Mesothelial cell of epicardium (in vitro differentiated cells): Measurements from ENCODE around the gene TPK1. TPM values are rescaled to one million over a fixed set of nuclear protein-coding genes. Genes with fewer than 3 reads are reported as not detected.

Experiments used
- DNase-seq, 2 experiments: peaks; one replicate each; pipeline ENCODE4 v3.0.0; 2021; ENCODE audit warnings: low spot score in 2 of 2; ENCODE audit not compliant: unreplicated experiment in 2 of 2
- H3K27ac Mint-ChIP-seq: 2 replicates; pipeline ENCODE4 v1.8.0; 2021; ENCODE audit warnings: mixed read lengths
- H3K27me3 Mint-ChIP-seq: 2 replicates; pipeline ENCODE4 v1.8.0; 2021; ENCODE audit warnings: low read depth, mixed read lengths
- H3K36me3 Mint-ChIP-seq: 2 replicates; pipeline ENCODE4 v1.8.0; 2021; ENCODE audit warnings: mixed read lengths
- H3K4me1 Mint-ChIP-seq: 2 replicates; pipeline ENCODE4 v1.8.0; 2021; ENCODE audit warnings: mixed read lengths
- H3K4me3 Mint-ChIP-seq: 2 replicates; pipeline ENCODE4 v1.8.0; 2021; ENCODE audit warnings: mild to moderate bottlenecking, moderate library complexity, mixed read lengths
- H3K9me3 Mint-ChIP-seq: 2 replicates; pipeline ENCODE4 v1.8.0; 2021; ENCODE audit warnings: mixed read lengths
- CTCF ChIP-seq: fragments of 200-600 bp; sonication (generic); IDR thresholded peaks from one replicate; pipeline ENCODE4 v1.5.0; 2021; ENCODE audit warnings: antibody characterized with exemption; ENCODE audit not compliant: unreplicated experiment
- total RNA-seq: library from RNA; stranded (reverse); gene quantifications from 3 replicates; pipeline ENCODE4 v1.2.1, GENCODE V29; 2021

Gene TPK1
- total RNA-seq, 1 donor from 2014 or later: 3.3 TPM

GRCh38 chr7:144503215-144503614, 332.6 kb downstream of the TPK1 start:
- H3K27me3 Mint-ChIP-seq: peaks cover 16% of the 10 kb centered on the region
- no peaks in the 10 kb centered on the region for H3K36me3 Mint-ChIP-seq
- no peak for DNase-seq
- TF ChIP-seq CTCF: no peak
- peaks cover 10% of the 10 kb centered on the region for H3K9me3 Mint-ChIP-seq
- H3K4me1 Mint-ChIP-seq: no peaks in the 10 kb centered on the region
- H3K27ac Mint-ChIP-seq: no peak overlapping the region
- H3K4me3 Mint-ChIP-seq: no peak overlapping the region

GRCh38 chr7:144500225-144500624, 335.6 kb downstream of the TPK1 start:
- Mint-ChIP-seq H3K4me3 (no peak overlapping the region), H3K36me3 (no peaks in the 10 kb centered on the region), H3K9me3 (no peaks in the 10 kb centered on the region), H3K4me1 (no peaks in the 10 kb centered on the region), H3K27ac (no peak overlapping the region), H3K27me3 (peaks cover 23% of the 10 kb centered on the region)
- TF ChIP-seq CTCF: no peak
- no peak for DNase-seq

- Mint-ChIP-seq H3K4me3 (no peak overlapping the region), H3K9me3 (peaks cover 4% of the 10 kb centered on the region), H3K27ac (no peak overlapping the region), H3K27me3 (peaks cover 35% of the 10 kb centered on the region), H3K36me3 (no peaks in the 10 kb centered on the region), H3K4me1 (no peaks in the 10 kb centered on the region)
- DNase-seq: no peak
- TF ChIP-seq CTCF: no peak
Observed at GRCh38 chr7:144497282-144497681, 338.6 kb downstream of the TPK1 start.

- H3K9me3 Mint-ChIP-seq: peaks cover 4% of the 10 kb centered on the region
- no peak overlapping the region for H3K27ac Mint-ChIP-seq
Observed at GRCh38 chr7:144494355-144494754, 341.5 kb downstream of the TPK1 start.

GRCh38 chr7:144489504-144489903, 346.3 kb downstream of the TPK1 start:
- Mint-ChIP-seq H3K4me1 (peaks cover 11% of the 10 kb centered on the region), H3K27ac (peak overlapping the region; percentile 19), H3K27me3 (peaks cover 50% of the 10 kb centered on the region), H3K36me3 (no peaks in the 10 kb centered on the region), H3K9me3 (peaks cover under 1% of the 10 kb centered on the region), H3K4me3 (no peak overlapping the region)
- no peak for TF ChIP-seq CTCF
- DNase-seq: no peak

More at GRCh38 chr7:144494355-144494754, 341.5 kb downstream of the TPK1 start:
- Mint-ChIP-seq H3K4me3 (no peak overlapping the region), H3K27me3 (peaks cover 40% of the 10 kb centered on the region), H3K36me3 (no peaks in the 10 kb centered on the region), H3K4me1 (peaks cover 7% of the 10 kb centered on the region)
- DNase-seq: no peak
- TF ChIP-seq CTCF: no peak

GRCh38 chr7:144488977-144489376, 346.9 kb downstream of the TPK1 start:
- TF ChIP-seq CTCF: no peak
- H3K4me1 Mint-ChIP-seq: peaks cover 11% of the 10 kb centered on the region
- H3K4me3 Mint-ChIP-seq: no peak overlapping the region
- no peak for DNase-seq
- H3K27me3 Mint-ChIP-seq: peaks cover 51% of the 10 kb centered on the region
- H3K9me3 Mint-ChIP-seq: peaks cover 5% of the 10 kb centered on the region
- no peaks in the 10 kb centered on the region for H3K36me3 Mint-ChIP-seq
- no peak overlapping the region for H3K27ac Mint-ChIP-seq
